ENCODE data around the gene SMURF2.
A peak's percentile ranks its signal among the peaks of the same experiment; 100 is the strongest.

SMURF2 gene

DNA sequence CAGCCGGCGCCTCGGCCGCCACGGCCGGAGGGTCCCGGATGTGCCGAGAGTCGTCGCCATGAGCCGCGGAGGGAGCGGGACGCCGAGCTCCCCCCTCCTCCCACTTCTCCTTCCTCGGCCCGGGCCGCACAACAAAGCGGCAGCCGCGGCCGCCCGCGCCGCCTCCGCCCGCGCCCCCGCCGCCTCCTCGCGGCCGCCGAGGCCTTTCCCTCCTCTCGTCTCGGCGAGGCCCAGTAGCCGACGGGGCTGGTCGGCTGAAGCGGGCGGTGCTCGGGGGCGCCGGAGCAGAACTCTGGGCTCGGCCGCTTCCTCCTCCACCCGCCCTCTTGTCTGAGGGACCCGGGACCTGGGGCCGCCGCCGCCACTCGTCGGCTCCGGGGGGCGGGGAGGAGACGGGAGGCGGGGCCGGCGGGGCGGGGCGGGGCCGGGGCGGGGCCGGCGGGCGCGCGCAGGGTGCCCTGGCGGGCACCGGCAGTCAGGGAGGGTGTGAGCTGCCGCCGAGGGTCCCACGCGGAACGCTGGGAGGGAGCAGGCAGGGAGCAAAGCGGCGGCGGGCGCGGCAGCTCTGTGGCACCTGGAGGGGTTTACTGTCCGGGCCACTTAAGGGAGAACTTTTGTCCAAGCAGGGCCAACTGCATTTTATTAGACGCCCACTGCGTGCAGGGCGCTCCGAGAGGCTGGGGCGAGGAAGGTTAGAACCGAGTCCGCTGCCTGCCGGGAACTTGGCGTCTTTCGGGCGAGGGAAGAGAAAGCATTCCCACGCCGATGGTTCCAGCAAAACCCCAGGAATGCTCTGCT is at the start of gene SMURF2:
Gene SMURF2 (minus strand): TSS at position 332 of the 798 bp plus-strand sequence. CDS start 427 bp downstream, outside the sequence.
- TF ChIP-seq EGR1 (IDR thresholded peaks at IDR 0.05) (peak; percentile 33; the same call in 1 of the 2 replicates), TEAD4 (IDR thresholded peaks at IDR 0.05) (peak; percentile 43), YY1 (IDR thresholded peaks at IDR 0.05; ENCODE audit: low read depth) (peak; percentile 64; the same call in 1 of the 2 replicates), FOXM1 (IDR thresholded peaks at IDR 0.05; ENCODE audit: borderline replicate concordance, low read depth) (no peak), NFIC (IDR thresholded peaks at IDR 0.05) (no peak), RAD21 (IDR thresholded peaks at IDR 0.05; ENCODE audit: low read depth) (no peak), CREB1 (IDR thresholded peaks at IDR 0.05; ENCODE audit: low read depth) (no peak), CEBPB (IDR thresholded peaks at IDR 0.05) (no peak), ZBTB7A (IDR thresholded peaks at IDR 0.05; ENCODE audit: low read depth) (peak; percentile 76; the same call in 1 of the 2 replicates), TAF1 (IDR thresholded peaks at IDR 0.05; ENCODE audit: low read depth) (peak; percentile 78; the same call in 1 of the 2 replicates), EP300 (IDR thresholded peaks at IDR 0.05; ENCODE audit: borderline replicate concordance) (peak; percentile 44; the same call in 1 of the 2 replicates), TCF12 (IDR thresholded peaks at IDR 0.05; ENCODE audit: low read depth) (peak; percentile 48)
- TF ChIP-seq, protein P1, sequence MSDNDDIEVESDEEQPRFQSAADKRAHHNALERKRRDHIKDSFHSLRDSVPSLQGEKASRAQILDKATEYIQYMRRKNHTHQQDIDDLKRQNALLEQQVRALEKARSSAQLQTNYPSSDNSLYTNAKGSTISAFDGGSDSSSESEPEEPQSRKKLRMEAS (IDR thresholded peaks at IDR 0.05), result no peak
- TF ChIP-seq, protein P2, sequence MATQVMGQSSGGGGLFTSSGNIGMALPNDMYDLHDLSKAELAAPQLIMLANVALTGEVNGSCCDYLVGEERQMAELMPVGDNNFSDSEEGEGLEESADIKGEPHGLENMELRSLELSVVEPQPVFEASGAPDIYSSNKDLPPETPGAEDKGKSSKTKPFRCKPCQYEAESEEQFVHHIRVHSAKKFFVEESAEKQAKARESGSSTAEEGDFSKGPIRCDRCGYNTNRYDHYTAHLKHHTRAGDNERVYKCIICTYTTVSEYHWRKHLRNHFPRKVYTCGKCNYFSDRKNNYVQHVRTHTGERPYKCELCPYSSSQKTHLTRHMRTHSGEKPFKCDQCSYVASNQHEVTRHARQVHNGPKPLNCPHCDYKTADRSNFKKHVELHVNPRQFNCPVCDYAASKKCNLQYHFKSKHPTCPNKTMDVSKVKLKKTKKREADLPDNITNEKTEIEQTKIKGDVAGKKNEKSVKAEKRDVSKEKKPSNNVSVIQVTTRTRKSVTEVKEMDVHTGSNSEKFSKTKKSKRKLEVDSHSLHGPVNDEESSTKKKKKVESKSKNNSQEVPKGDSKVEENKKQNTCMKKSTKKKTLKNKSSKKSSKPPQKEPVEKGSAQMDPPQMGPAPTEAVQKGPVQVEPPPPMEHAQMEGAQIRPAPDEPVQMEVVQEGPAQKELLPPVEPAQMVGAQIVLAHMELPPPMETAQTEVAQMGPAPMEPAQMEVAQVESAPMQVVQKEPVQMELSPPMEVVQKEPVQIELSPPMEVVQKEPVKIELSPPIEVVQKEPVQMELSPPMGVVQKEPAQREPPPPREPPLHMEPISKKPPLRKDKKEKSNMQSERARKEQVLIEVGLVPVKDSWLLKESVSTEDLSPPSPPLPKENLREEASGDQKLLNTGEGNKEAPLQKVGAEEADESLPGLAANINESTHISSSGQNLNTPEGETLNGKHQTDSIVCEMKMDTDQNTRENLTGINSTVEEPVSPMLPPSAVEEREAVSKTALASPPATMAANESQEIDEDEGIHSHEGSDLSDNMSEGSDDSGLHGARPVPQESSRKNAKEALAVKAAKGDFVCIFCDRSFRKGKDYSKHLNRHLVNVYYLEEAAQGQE (IDR thresholded peaks at IDR 0.05; ENCODE audit: low read depth), result no peak
- TF ChIP-seq, protein P3, sequence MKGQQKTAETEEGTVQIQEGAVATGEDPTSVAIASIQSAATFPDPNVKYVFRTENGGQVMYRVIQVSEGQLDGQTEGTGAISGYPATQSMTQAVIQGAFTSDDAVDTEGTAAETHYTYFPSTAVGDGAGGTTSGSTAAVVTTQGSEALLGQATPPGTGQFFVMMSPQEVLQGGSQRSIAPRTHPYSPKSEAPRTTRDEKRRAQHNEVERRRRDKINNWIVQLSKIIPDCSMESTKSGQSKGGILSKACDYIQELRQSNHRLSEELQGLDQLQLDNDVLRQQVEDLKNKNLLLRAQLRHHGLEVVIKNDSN (IDR thresholded peaks at IDR 0.05), result no peak

DNA sequence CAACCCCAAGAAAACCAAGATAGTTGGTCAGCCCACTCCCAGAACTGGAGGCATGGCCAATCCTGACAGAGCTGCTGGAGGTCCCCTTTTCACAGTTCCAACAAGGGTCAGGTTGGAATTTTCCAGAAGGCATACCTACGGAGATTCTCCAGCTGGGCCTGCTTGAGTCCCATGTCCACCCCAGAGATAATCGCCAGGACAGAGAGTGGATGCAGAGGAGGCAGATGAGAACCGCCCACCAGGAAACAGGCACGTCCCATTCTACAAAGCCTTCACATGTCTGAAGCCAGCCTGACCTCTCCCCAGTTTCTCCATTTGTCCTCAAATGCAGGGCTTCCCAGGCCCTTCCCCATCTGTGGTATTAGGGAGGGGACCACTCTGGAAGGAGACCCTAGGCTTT is 47.4 kb upstream of the SMURF2 start:
- no peak for TF ChIP-seq CREB1 (IDR thresholded peaks at IDR 0.05; ENCODE audit: low read depth)
- TF ChIP-seq, protein P2 (IDR thresholded peaks at IDR 0.05; ENCODE audit: low read depth), result no peak
- TF ChIP-seq FOXM1 (IDR thresholded peaks at IDR 0.05; ENCODE audit: borderline replicate concordance, low read depth), result no peak
- TF ChIP-seq EGR1 (IDR thresholded peaks at IDR 0.05), result no peak
- no peak for TF ChIP-seq YY1 (IDR thresholded peaks at IDR 0.05; ENCODE audit: low read depth)
- no peak for TF ChIP-seq RAD21 (IDR thresholded peaks at IDR 0.05; ENCODE audit: low read depth)
- no peak for TF ChIP-seq TCF12 (IDR thresholded peaks at IDR 0.05; ENCODE audit: low read depth)
- TF ChIP-seq NFIC (IDR thresholded peaks at IDR 0.05), result no peak
- no peak for TF ChIP-seq EP300 (IDR thresholded peaks at IDR 0.05; ENCODE audit: borderline replicate concordance)
- no peak for TF ChIP-seq TEAD4 (IDR thresholded peaks at IDR 0.05)
- TF ChIP-seq ZBTB7A (IDR thresholded peaks at IDR 0.05; ENCODE audit: low read depth), result no peak
- TF ChIP-seq TAF1 (IDR thresholded peaks at IDR 0.05; ENCODE audit: low read depth), result no peak
- TF ChIP-seq, protein P1 (IDR thresholded peaks at IDR 0.05), result no peak
- TF ChIP-seq, protein P3 (IDR thresholded peaks at IDR 0.05), result no peak
- TF ChIP-seq CEBPB (IDR thresholded peaks at IDR 0.05), result no peak

DNA sequence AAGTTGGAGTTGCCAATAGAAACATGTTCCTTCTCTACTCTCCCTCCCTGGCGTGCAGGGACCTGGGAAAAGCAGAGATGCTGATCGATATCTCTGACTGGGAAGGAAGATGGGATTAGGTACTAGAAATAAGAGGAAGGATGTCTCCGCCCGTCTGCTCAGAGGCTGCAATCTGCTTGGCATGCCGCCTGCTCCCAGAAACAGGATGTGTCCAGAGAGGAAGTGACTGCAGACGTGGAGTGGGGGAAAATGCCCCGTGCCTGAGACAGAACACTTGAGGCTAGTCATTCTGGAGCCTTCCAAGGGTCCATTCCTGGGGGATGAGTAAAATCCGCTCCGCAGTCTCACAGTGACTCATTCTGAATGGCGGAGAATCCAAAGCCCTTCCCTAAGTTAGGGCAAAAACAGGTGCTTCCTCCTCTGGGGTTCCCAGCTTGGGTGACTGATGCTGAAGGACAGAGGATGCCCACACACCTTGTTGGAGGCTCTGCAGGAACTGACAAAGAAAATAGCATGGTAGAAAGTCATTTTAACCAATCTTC is 45.0 kb upstream of the SMURF2 start:
- TF ChIP-seq EP300 (IDR thresholded peaks at IDR 0.05; ENCODE audit: borderline replicate concordance), result peak; percentile 92
- TF ChIP-seq TEAD4 (IDR thresholded peaks at IDR 0.05), result peak; percentile 64
- peak; percentile 90 for TF ChIP-seq TCF12 (IDR thresholded peaks at IDR 0.05; ENCODE audit: low read depth)
- no peak for TF ChIP-seq TAF1 (IDR thresholded peaks at IDR 0.05; ENCODE audit: low read depth)
- TF ChIP-seq, protein P1 (IDR thresholded peaks at IDR 0.05), result peak; percentile 79
- TF ChIP-seq NFIC (IDR thresholded peaks at IDR 0.05), result peak; percentile 72
- TF ChIP-seq, protein P3 (IDR thresholded peaks at IDR 0.05), result no peak
- TF ChIP-seq FOXM1 (IDR thresholded peaks at IDR 0.05; ENCODE audit: borderline replicate concordance, low read depth), result peak; percentile 78; the same call in 1 of the 2 replicates

DNA sequence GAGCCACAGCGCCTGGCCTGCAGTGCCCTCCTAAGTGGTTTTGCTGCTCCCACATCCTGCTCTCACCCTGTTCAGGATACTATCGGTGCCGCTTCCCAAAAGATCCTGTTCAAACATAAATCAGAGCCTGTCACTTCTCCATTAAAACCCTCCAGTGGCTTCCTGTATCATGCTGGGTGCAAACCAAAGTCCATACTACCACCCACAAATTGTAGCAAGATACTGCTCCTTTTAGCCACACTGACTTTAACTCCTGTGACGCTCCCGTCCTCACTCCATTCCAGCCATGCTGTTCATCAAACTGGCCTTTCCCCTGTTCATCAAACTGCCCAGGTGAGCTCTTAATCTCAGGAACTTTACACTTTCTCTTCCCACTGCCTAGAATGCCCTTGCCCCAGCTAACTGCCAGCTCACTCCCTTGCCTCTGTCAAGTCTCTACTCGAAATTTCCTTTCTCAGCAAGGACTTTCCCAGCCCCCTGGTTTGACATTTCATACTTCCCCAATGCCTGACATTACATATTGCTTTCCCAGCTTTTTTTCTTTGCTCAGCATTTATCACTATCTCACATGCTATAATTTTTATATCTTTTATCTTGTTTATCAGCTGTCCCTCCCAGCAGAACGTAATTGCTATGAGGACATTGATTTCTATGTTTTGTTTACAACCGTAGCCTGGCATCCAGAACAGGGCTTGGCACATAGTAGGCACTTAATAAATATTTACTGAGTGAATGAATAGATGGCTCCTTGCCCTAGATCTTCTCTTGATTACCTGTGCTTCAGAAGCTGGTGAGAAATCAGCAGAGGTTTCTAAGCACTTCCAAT is 44.3 kb upstream of the SMURF2 start:
- TF ChIP-seq CEBPB (IDR thresholded peaks at IDR 0.05), result no peak
- no peak for TF ChIP-seq YY1 (IDR thresholded peaks at IDR 0.05; ENCODE audit: low read depth)
- no peak for TF ChIP-seq ZBTB7A (IDR thresholded peaks at IDR 0.05; ENCODE audit: low read depth)
- TF ChIP-seq, protein P1 (IDR thresholded peaks at IDR 0.05), result no peak
- TF ChIP-seq RAD21 (IDR thresholded peaks at IDR 0.05; ENCODE audit: low read depth), result no peak
- no peak for TF ChIP-seq TEAD4 (IDR thresholded peaks at IDR 0.05)
- TF ChIP-seq, protein P2 (IDR thresholded peaks at IDR 0.05; ENCODE audit: low read depth), result no peak
- no peak for TF ChIP-seq NFIC (IDR thresholded peaks at IDR 0.05)
- TF ChIP-seq FOXM1 (IDR thresholded peaks at IDR 0.05; ENCODE audit: borderline replicate concordance, low read depth), result no peak
- TF ChIP-seq EGR1 (IDR thresholded peaks at IDR 0.05), result no peak
- TF ChIP-seq TAF1 (IDR thresholded peaks at IDR 0.05; ENCODE audit: low read depth), result no peak
